ENCODE measurements around the gene ENTHD1.

- TF ChIP-seq CTCF (IDR thresholded peaks at IDR 0.05) (no peak), POLR2A (IDR thresholded peaks at IDR 0.05) (no peak)
These were observed 95.9 kb downstream of the ENTHD1 start for GRCh38 chr22:39797528-39798147.

All from uterus (tissue), 2 donors.